ENCODE measurements around the gene DAZ2. TPM values are rescaled to one million over a fixed set of nuclear protein-coding genes. Genes with fewer than 3 reads are reported as not detected.
"Not testable (repeated sequence)": the region's sequence is repeated elsewhere in the genome, so short reads cannot be mapped to it uniquely, and the experiment has no call there.

Gene DAZ2
- not detected for total RNA-seq

GRCh38 chrY:23219233-23219632, at the start of gene DAZ2:
DAZ2 (plus strand) TSS chrY:23219533; CDS start chrY:23219741, 208 bp downstream.
- H3K27ac ChIP-seq; H3K9me3 ChIP-seq; H3K4me3 ChIP-seq; H3K4me1 ChIP-seq; H3K36me3 ChIP-seq; intact Hi-C loops (cut with DNase I; ENCODE audit: low total_unique reads); DNase-seq; H3K27me3 ChIP-seq: not testable (repeated sequence)

GRCh38 chrY:23198908-23199307, 20.4 kb upstream of the DAZ2 start, which contains the start of gene DAZ1:
DAZ1 (minus strand) TSS chrY:23199008; CDS start chrY:23198800, 208 bp downstream.
- H3K27ac ChIP-seq; H3K27me3 ChIP-seq; intact Hi-C loops (cut with DNase I; ENCODE audit: low total_unique reads); H3K9me3 ChIP-seq; H3K4me3 ChIP-seq; H3K4me1 ChIP-seq; H3K36me3 ChIP-seq; DNase-seq: not testable (repeated sequence)

- H3K27ac ChIP-seq; H3K27me3 ChIP-seq; intact Hi-C loops (cut with DNase I; ENCODE audit: low total_unique reads); H3K36me3 ChIP-seq; H3K4me3 ChIP-seq; H3K4me1 ChIP-seq; H3K9me3 ChIP-seq; DNase-seq: not testable (repeated sequence)
Observed at GRCh38 chrY:23207455-23207854, 11.9 kb upstream of the DAZ2 start.

GRCh38 chrY:23209802-23210495, 9.4 kb upstream of the DAZ2 start:
- H3K9me3 ChIP-seq; H3K27ac ChIP-seq; H3K27me3 ChIP-seq; H3K4me3 ChIP-seq; intact Hi-C loops (cut with DNase I; ENCODE audit: low total_unique reads); H3K4me1 ChIP-seq; H3K36me3 ChIP-seq; DNase-seq: not testable (repeated sequence)

GRCh38 chrY:23210681-23211080, 8.7 kb upstream of the DAZ2 start:
- H3K4me1 ChIP-seq; H3K27me3 ChIP-seq; H3K36me3 ChIP-seq; intact Hi-C loops (cut with DNase I; ENCODE audit: low total_unique reads); DNase-seq; H3K27ac ChIP-seq; H3K4me3 ChIP-seq; H3K9me3 ChIP-seq: not testable (repeated sequence)

Other genes with a start within 250 kb of the DAZ2 start
- gene BPY2, start 235.3 kb upstream of the DAZ2 start, total RNA-seq = not detected
- gene DAZ1, start 20.5 kb upstream of the DAZ2 start, total RNA-seq = not detected

Data from uterus (tissue), 4 donors.